ENCODE data around the gene MITF. TPM values are rescaled to one million over a fixed set of nuclear protein-coding genes. Genes with fewer than 3 reads are reported as not detected.

Gene MITF
- polyA plus RNA-seq, 1 experiment: 30.9 TPM

GRCh38 chr3:69983546-69984265 is 244.4 kb downstream of the MITF start:
- H3K4me3 ChIP-seq (ENCODE audit: low read depth, low read length): no peak overlapping the region
- no peak for TF ChIP-seq CTCF (IDR thresholded peaks at IDR 0.05; ENCODE audit: insufficient read depth, low read depth, low read length)
- H3K27me3 ChIP-seq (ENCODE audit: control insufficient read depth, insufficient read depth, low read length): no peaks in the 10 kb centered on the region; the same call in 1 of the 2 replicates
- ChIA-PET CTCF (interaction anchor here (1.4 to 1.8 kb wide), 2 partner anchors 10 to 14 kb away, joined by 3 to 4 read pairs; no protein-coding TSS in a partner anchor), POLR2A (no interaction called here)
- DNase-seq (ENCODE audit: low read depth): no peak
- H3K36me3 ChIP-seq (ENCODE audit: control insufficient read depth, insufficient read depth, low read length): no peaks in the 10 kb centered on the region

GRCh38 chr3:69985266-69985665 is 246.0 kb downstream of the MITF start:
- no peaks in the 10 kb centered on the region; the same call in 1 of the 2 replicates for H3K27me3 ChIP-seq (ENCODE audit: control insufficient read depth, insufficient read depth, low read length)
- CTCF ChIA-PET: no interaction called here
- H3K4me3 ChIP-seq (ENCODE audit: low read depth, low read length): no peak overlapping the region
- no peaks in the 10 kb centered on the region for H3K36me3 ChIP-seq (ENCODE audit: control insufficient read depth, insufficient read depth, low read length)
- POLR2A ChIA-PET: no interaction called here
- DNase-seq (ENCODE audit: low read depth): no peak
- no peak for TF ChIP-seq CTCF (IDR thresholded peaks at IDR 0.05; ENCODE audit: insufficient read depth, low read depth, low read length)

- no peak for TF ChIP-seq CTCF (IDR thresholded peaks at IDR 0.05; ENCODE audit: insufficient read depth, low read depth, low read length)
- H3K4me3 ChIP-seq (ENCODE audit: low read depth, low read length): no peak overlapping the region
- CTCF ChIA-PET: no interaction called here
- DNase-seq (ENCODE audit: low read depth): no peak
- no peaks in the 10 kb centered on the region for H3K36me3 ChIP-seq (ENCODE audit: control insufficient read depth, insufficient read depth, low read length)
- POLR2A ChIA-PET: no interaction called here
- no peaks in the 10 kb centered on the region; the same call in 1 of the 2 replicates for H3K27me3 ChIP-seq (ENCODE audit: control insufficient read depth, insufficient read depth, low read length)
These were observed 247.2 kb downstream of the MITF start for GRCh38 chr3:69986419-69986818.

- Histone ChIP-seq H3K4me3 (ENCODE audit: low read depth, low read length) (no peak overlapping the region), H3K27me3 (ENCODE audit: control insufficient read depth, insufficient read depth, low read length) (peaks cover 2% of the 10 kb centered on the region; the same call in 1 of the 2 replicates), H3K36me3 (ENCODE audit: control insufficient read depth, insufficient read depth, low read length) (no peaks in the 10 kb centered on the region)
- no peak for TF ChIP-seq CTCF (IDR thresholded peaks at IDR 0.05; ENCODE audit: insufficient read depth, low read depth, low read length)
- POLR2A ChIA-PET: interaction anchor here (0.6 kb wide), 1 partner anchor 1645 kb away, joined by 3 read pairs; no protein-coding TSS in a partner anchor
- no peak for DNase-seq (ENCODE audit: low read depth)
- CTCF ChIA-PET: no interaction called here
These were observed 248.6 kb downstream of the MITF start for GRCh38 chr3:69987833-69988232.

- no peak for DNase-seq (ENCODE audit: low read depth)
- ChIA-PET POLR2A (no interaction called here), CTCF (interaction anchor here (0.7 to 0.9 kb wide), 2 partner anchors 10 to 12 kb away, joined by 3 read pairs; no protein-coding TSS in a partner anchor)
These were observed 254.5 kb downstream of the MITF start for GRCh38 chr3:69993757-69994156.

More at GRCh38 chr3:69993757-69994156, 254.5 kb downstream of the MITF start:
- TF ChIP-seq CTCF (IDR thresholded peaks at IDR 0.05; ENCODE audit: insufficient read depth, low read depth, low read length): no peak
- H3K27me3 ChIP-seq (ENCODE audit: control insufficient read depth, insufficient read depth, low read length): peaks cover 4% of the 10 kb centered on the region; the same call in 1 of the 2 replicates
- no peaks in the 10 kb centered on the region for H3K36me3 ChIP-seq (ENCODE audit: control insufficient read depth, insufficient read depth, low read length)
- H3K4me3 ChIP-seq (ENCODE audit: low read depth, low read length): no peak overlapping the region
